GM12878 (cell line): ENCODE results near the gene SH3BP1. TPM values are rescaled to one million over a fixed set of nuclear protein-coding genes. Genes with fewer than 3 reads are reported as not detected.

Source experiments
- ATAC-seq: fragments of 200-7000 bp; cut with Tn5 transposase; 3 replicates; pipeline ENCODE4 v1.9.1; 2020; ENCODE audit warnings: mild to moderate bottlenecking, moderate library complexity
- BruUV-seq: library from RNA; stranded (reverse); fragments of 400-500 nt; replicated peaks from 2 replicates; lab custom pipeline; 2021; lab: Mats Ljungman, UMichigan
- CTCF ChIA-PET: fragments of 300-600 bp; sonication (Branson Sonifier 250); formaldehyde crosslinking; extraction: SDS; loops from one replicate; lab custom pipeline; 2021; ENCODE audit warnings: inconsistent platforms; lab: Yijun Ruan, JAX
- POLR2A ChIA-PET: fragments of 350-600 bp; formaldehyde crosslinking; extraction: SDS; loops from one replicate; lab custom pipeline; 2021; ENCODE audit warnings: inconsistent platforms; lab: Charles Lee
- RAD21 ChIA-PET: fragments of 300-600 bp; sonication (Branson Sonifier 250); formaldehyde crosslinking; loops from one replicate; lab custom pipeline; 2023; ENCODE audit warnings: antibody characterized with exemption; ENCODE audit not compliant: unreplicated experiment; lab: Charles Lee
- SMC1A ChIA-PET: fragments of 300-600 bp; sonication (Branson Sonifier 250); formaldehyde crosslinking; loops from one replicate; lab custom pipeline; 2023; ENCODE audit not compliant: unreplicated experiment, uncharacterized antibody; lab: Charles Lee
- DNase-seq: peaks from one replicate; pipeline ENCODE4 v3.0.0-alpha.2; 2011; ENCODE audit warnings: low read depth, low spot score
- FAIRE-seq: peaks from 3 replicates; lab custom pipeline; 2011; peaks lifted over from hg19 to GRCh38; lab: Jason Lieb, UNC
- H2AFZ ChIP-seq: 2 replicates; pipeline ENCODE4 v1.6.0; 2011; ENCODE audit warnings: low read depth, low read length, control low read depth; ENCODE audit not compliant: control insufficient read depth
- H3K27ac ChIP-seq: 2 replicates; pipeline ENCODE4 v1.5.1; 2011; ENCODE audit warnings: control low read depth; ENCODE audit not compliant: control insufficient read depth, insufficient read depth
- H3K27me3 ChIP-seq, 2 experiments: replicated peaks in 1 of 2; 2 replicates each; pipeline versions ENCODE4 v1.6.0 to v1.6.1; 2011; ENCODE audit warnings: low read length in 1 of 2; ENCODE audit not compliant: control insufficient read depth in 2 of 2, insufficient read depth in 2 of 2
- H3K36me3 ChIP-seq, 2 experiments: 2 replicates each; pipeline ENCODE4 v1.5.1; 2011; ENCODE audit warnings: low read length in 1 of 2; ENCODE audit not compliant: control insufficient read depth in 2 of 2, insufficient read depth in 2 of 2
- H3K4me1 ChIP-seq: 2 replicates; pipeline ENCODE4 v1.6.1; 2011; ENCODE audit warnings: mild to moderate bottlenecking, low read length, moderate library complexity, mixed read lengths; ENCODE audit not compliant: control insufficient read depth, insufficient read depth
- H3K4me2 ChIP-seq: 2 replicates; pipeline ENCODE4 v1.6.0; 2011; ENCODE audit warnings: control low read depth; ENCODE audit not compliant: control insufficient read depth, insufficient read depth
- H3K4me3 ChIP-seq: fragments of 200-600 bp; sonication (generic); 2 replicates; pipeline ENCODE4 v1.5.1; 2016
- H3K79me2 ChIP-seq: 2 replicates; pipeline ENCODE4 v1.6.0; 2011; ENCODE audit warnings: low read length; ENCODE audit not compliant: control insufficient read depth, insufficient read depth
- H3K9ac ChIP-seq: 2 replicates; pipeline ENCODE4 v1.8.0; 2011; ENCODE audit warnings: low read length, control low read depth, mixed read lengths; ENCODE audit not compliant: control insufficient read depth, insufficient read depth
- H3K9me3 ChIP-seq: replicated peaks from 3 replicates; pipeline ENCODE4 v1.5.1; 2011; ENCODE audit warnings: mild to moderate bottlenecking, low read length; ENCODE audit not compliant: control insufficient read depth, insufficient read depth
- H4K20me1 ChIP-seq: 2 replicates; pipeline ENCODE4 v1.6.0; 2011; ENCODE audit not compliant: control insufficient read depth, insufficient read depth
- EED ChIP-seq: sonication (generic); IDR thresholded peaks from 2 replicates; pipeline ENCODE4 v1.6.1; 2016; ENCODE audit warnings: antibody characterized with exemption, low read depth
- KLF5 ChIP-seq: fragments of 450-650 bp; IDR thresholded peaks from 2 replicates; pipeline ENCODE4 v1.6.1; 2014; ENCODE audit warnings: mild to moderate bottlenecking; ENCODE audit not compliant: partially characterized antibody
- MYB ChIP-seq: fragments of 150-350 bp; IDR thresholded peaks from 2 replicates; pipeline ENCODE4 v1.6.1; 2014; ENCODE audit warnings: mild to moderate bottlenecking, low read depth, low read length, borderline replicate concordance
- NR2C1 ChIP-seq: fragments of 450-650 bp; IDR thresholded peaks from 2 replicates; pipeline ENCODE4 v1.6.1; 2017; ENCODE audit warnings: antibody characterized with exemption, mild to moderate bottlenecking, moderate library complexity
- SMAD5 ChIP-seq: IDR thresholded peaks from 2 replicates; pipeline ENCODE4 v1.6.1; 2016; ENCODE audit warnings: antibody characterized with exemption, low read depth
- YY1 ChIP-seq: IDR thresholded peaks from 2 replicates; pipeline ENCODE4 v1.6.1; 2011; ENCODE audit warnings: low read depth, mild to moderate bottlenecking, low read length
- ZNF622 ChIP-seq: fragments of 450-650 bp; IDR thresholded peaks from 2 replicates; pipeline ENCODE4 v1.6.1; 2017; ENCODE audit warnings: mild to moderate bottlenecking, inconsistent platforms
- WGBS: methylation state at CpG from one replicate; pipeline ENCODE4 v1.1.6; 2016; ENCODE audit warnings: low lambda C conversion rate; ENCODE audit not compliant: insufficient replicate concordance, insufficient coverage; ENCODE audit errors: missing lambda C conversion rate; 5-methylcytosine and 5-hydroxymethylcytosine counted together
- in situ Hi-C: fragments of 300-500 bp; cut with MboI; formaldehyde crosslinking; loops from 9 replicates; pipeline ENCODE4 v1.14.3; 2018; ENCODE audit warnings: mixed read lengths
- intact Hi-C: fragments of 100-400 bp; cut with micrococcal nuclease; formaldehyde crosslinking; loops from one replicate; pipeline ENCODE4 v1.14.2; 2022; ENCODE audit not compliant: unreplicated experiment
- polyA plus RNA-seq, 11 experiments: library from polyadenylated mRNA; depleted of rRNA in 4 of 11; unstranded in 6 of 11; stranded (reverse) in 5 of 11; fragments of >200 nt; fragmentation: Nextera tagmentation in 4 of 11; fragmentation: Illumina TruSeq in 1 of 11; extraction: Ambion mirVana in 4 of 11; extraction: Trizol in 1 of 11; gene quantifications; 1 replicate in 1 of 11; 2 replicates in 10 of 11; pipeline versions ENCODE4 v1.2.1 to v1.2.3, GENCODE V29; 2011 to 2016; ENCODE audit warnings: inconsistent platforms in 2 of 11, missing spikeins in 2 of 11, low read depth in 1 of 11
- total RNA-seq, 4 experiments: library from RNA; depleted of rRNA in 3 of 4; stranded (reverse); fragments of >200 nt in 3 of 4; fragmentation: Illumina TruSeq in 1 of 4; extraction: Trizol in 1 of 4; gene quantifications; 2 replicates each; pipeline versions ENCODE4 v1.2.1 to v1.2.3, GENCODE V29; 2013 to 2021

SH3BP1 gene
- total and polyA plus RNA-seq, 10 of the 15 experiments (the other 5 are each of a cell fraction or from before 2014, with no cell fraction given), result 0.29 to 70.5 (median 22.5) TPM

DNA sequence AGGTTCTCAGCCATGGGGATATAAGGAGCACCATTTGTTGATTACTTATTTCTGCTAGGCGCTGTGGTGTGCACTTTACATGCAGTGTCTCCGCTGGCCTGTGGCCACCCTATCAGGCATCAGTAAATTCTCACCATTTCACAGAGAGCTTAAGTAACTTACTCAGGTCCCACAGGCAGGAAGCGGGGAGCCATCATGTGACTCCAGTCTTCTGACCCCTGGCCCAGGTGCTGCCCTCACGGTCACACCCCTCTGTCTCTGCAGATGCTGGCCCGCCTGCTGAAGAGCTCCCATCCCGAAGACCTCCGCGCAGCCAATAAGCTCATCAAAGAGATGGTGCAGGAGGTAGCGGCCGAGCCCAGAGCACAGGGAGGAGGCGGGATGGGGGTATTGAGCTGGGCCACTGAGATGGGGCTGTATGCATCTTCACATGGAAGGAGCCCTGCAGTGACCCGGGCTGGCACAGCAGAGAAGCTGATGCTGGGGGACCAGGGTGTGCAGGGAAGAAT is 18.1 kb upstream of the SH3BP1 start:
- no peak for FAIRE-seq
- H3K4me3 ChIP-seq, result no peak overlapping the region
- H3K9ac ChIP-seq, result no peak overlapping the region
- CTCF ChIA-PET, result interaction anchor here (12.9 to 14.9 kb wide), 2 partner anchors 19 to 59 kb away, joined by 167 to 275 read pairs; partner anchors contain the start of genes LGALS1, NOL12 and SH3BP1
- H3K27ac ChIP-seq, result no peak overlapping the region
- TF ChIP-seq KLF5, result no peak
- TF ChIP-seq MYB, result no peak
- TF ChIP-seq EED, result no peak
- no peak for TF ChIP-seq YY1
- TF ChIP-seq SMAD5, result no peak
- no peak for TF ChIP-seq ZNF622
- TF ChIP-seq NR2C1, result no peak
- TF ChIP-seq, all 136 proteins: peak for 0
- 88% methylated on average over 12 of the region's 12 CpGs for WGBS
- Histone ChIP-seq H2AFZ (no peak overlapping the region), H4K20me1 (no peaks in the 10 kb centered on the region), H3K79me2 (no peaks in the 10 kb centered on the region), H3K27me3 (no peaks in the 10 kb centered on the region), H3K9me3 (no peaks in the 10 kb centered on the region), H3K36me3 (peaks cover 25 to 28% of the 10 kb centered on the region in 2 experiments), H3K4me1 (peaks cover 17% of the 10 kb centered on the region), H3K4me2 (no peak overlapping the region)
- ChIA-PET SMC1A (interaction anchor here (1.1 kb wide), 2 partner anchors 13 to 16 kb away, joined by 3 read pairs; partner anchors contain the start of gene GGA1), POLR2A (interaction anchor here (0.5 kb wide), 1 partner anchor 264 kb away, joined by 4 read pairs; no protein-coding TSS in a partner anchor), RAD21 (interaction anchor here (1.0 to 1.2 kb wide), 2 partner anchors 13 to 37 kb away, joined by 3 to 4 read pairs; partner anchors contain the start of genes GGA1 and PDXP)
- no peak for DNase-seq
- BruUV-seq, result no TSS peak
- no peak for ATAC-seq
- intact Hi-C loops (no loop called here), in situ Hi-C loops (no loop called here)
